CD14-positive monocyte (primary cell): Measurements from ENCODE around the gene PICK1. TPM values are rescaled to one million over a fixed set of nuclear protein-coding genes. Genes with fewer than 3 reads are reported as not detected.

Experiments
- DNase-seq, 3 donors: peaks; one replicate each; pipeline ENCODE4 v3.0.0-alpha.2; 2011 to 2022
- H2AFZ ChIP-seq: 2 replicates; pipeline ENCODE4 v1.6.0; 2012; ENCODE audit warnings: mild to moderate bottlenecking, low read depth, low read length, inconsistent platforms; ENCODE audit not compliant: insufficient read depth, poor library complexity, severe bottlenecking
- H3K27ac ChIP-seq, 2 donors: 1 replicate in 1 of 2; 2 replicates in 1 of 2; pipeline ENCODE4 v1.5.1; 2012 to 2013; ENCODE audit warnings: low read length in 2 of 2, control low read depth in 1 of 2, inconsistent platforms in 1 of 2, low read depth in 1 of 2, mild to moderate bottlenecking in 1 of 2
- H3K27me3 ChIP-seq, 2 donors: one replicate each; pipeline versions ENCODE4 v1.6.0 to v1.6.1; 2011 to 2013; ENCODE audit warnings: low read length in 2 of 2; ENCODE audit not compliant: control insufficient read depth in 2 of 2, insufficient read depth in 2 of 2
- H3K36me3 ChIP-seq, 2 donors: replicated peaks in 1 of 2; 1 replicate in 1 of 2; 2 replicates in 1 of 2; pipeline versions ENCODE4 v1.5.1 to v1.6.1; 2012 to 2013; ENCODE audit warnings: low read length in 2 of 2, control low read depth in 1 of 2, inconsistent platforms in 1 of 2, mild to moderate bottlenecking in 1 of 2; ENCODE audit not compliant: insufficient read depth in 2 of 2, control insufficient read depth in 1 of 2
- H3K4me1 ChIP-seq, 2 donors: 1 replicate in 1 of 2; 2 replicates in 1 of 2; pipeline versions ENCODE4 v1.5.1 to v1.6.1; 2012 to 2013; ENCODE audit warnings: low read length in 2 of 2, control low read depth in 1 of 2, inconsistent platforms in 1 of 2, mild to moderate bottlenecking in 1 of 2, moderate library complexity in 1 of 2; ENCODE audit not compliant: insufficient read depth in 2 of 2, control insufficient read depth in 1 of 2
- H3K4me2 ChIP-seq: replicated peaks from 2 replicates; pipeline ENCODE3; 2012; ENCODE audit warnings: low read length, moderate library complexity, mild to moderate bottlenecking; ENCODE audit not compliant: poor library complexity, severe bottlenecking; ENCODE audit errors: extremely low read depth
- H3K4me3 ChIP-seq, 3 experiments: fragments of 200-600 bp in 1 of 3; sonication (generic) in 1 of 3; replicated peaks in 1 of 3; 1 replicate in 2 of 3; 2 replicates in 1 of 3; pipeline ENCODE4 v1.5.1; 2011 to 2013; ENCODE audit warnings: low read length in 3 of 3, mild to moderate bottlenecking in 3 of 3, control low read depth in 2 of 3, low read depth in 2 of 3, inconsistent platforms in 1 of 3, moderate library complexity in 1 of 3
- H3K79me2 ChIP-seq: 2 replicates; pipeline ENCODE4 v1.6.0; 2012; ENCODE audit warnings: mild to moderate bottlenecking, control low read depth, inconsistent platforms, low read length, moderate library complexity; ENCODE audit not compliant: insufficient read depth
- H3K9ac ChIP-seq: 2 replicates; pipeline ENCODE4 v1.6.0; 2017; ENCODE audit warnings: low read length, mild to moderate bottlenecking; ENCODE audit not compliant: insufficient read depth, poor library complexity, severe bottlenecking
- H3K9me3 ChIP-seq, 2 donors: replicated peaks in 1 of 2; 1 replicate in 1 of 2; 2 replicates in 1 of 2; pipeline versions ENCODE4 v1.5.1 to v1.6.1; 2012 to 2013; ENCODE audit warnings: low read length in 2 of 2, control low read depth in 1 of 2; ENCODE audit not compliant: control insufficient read depth in 1 of 2, insufficient read depth in 1 of 2
- H4K20me1 ChIP-seq: 2 replicates; pipeline ENCODE4 v1.6.0; 2012; ENCODE audit warnings: mild to moderate bottlenecking, low read length, control low read depth, moderate library complexity; ENCODE audit not compliant: insufficient read depth
- H3K27ac Mint-ChIP-seq, 7 donors: one replicate each; pipeline ENCODE4 v1.8.0; 2020; ENCODE audit warnings: mild to moderate bottlenecking in 7 of 7, mixed read lengths in 7 of 7, moderate library complexity in 6 of 7, inconsistent platforms in 2 of 7
- H3K27me3 Mint-ChIP-seq, 3 donors: one replicate each; pipeline ENCODE4 v1.8.0; 2021 to 2022; ENCODE audit warnings: low read depth in 3 of 3, mild to moderate bottlenecking in 3 of 3, mixed read lengths in 3 of 3, moderate library complexity in 3 of 3, inconsistent platforms in 1 of 3
- H3K36me3 Mint-ChIP-seq, 2 donors: one replicate each; pipeline ENCODE4 v1.8.0; 2020; ENCODE audit warnings: mixed read lengths in 2 of 2, inconsistent platforms in 1 of 2, mild to moderate bottlenecking in 1 of 2
- H3K4me1 Mint-ChIP-seq: one replicate; pipeline ENCODE4 v1.8.0; 2020; ENCODE audit warnings: mild to moderate bottlenecking, mixed read lengths
- H3K4me3 Mint-ChIP-seq, 2 donors: one replicate each; pipeline ENCODE4 v1.8.0; 2020; ENCODE audit warnings: mild to moderate bottlenecking in 2 of 2, mixed read lengths in 2 of 2, moderate library complexity in 1 of 2
- H3K9me3 Mint-ChIP-seq, 7 donors: one replicate each; pipeline ENCODE4 v1.8.0; 2020 to 2022; ENCODE audit warnings: mixed read lengths in 7 of 7, mild to moderate bottlenecking in 6 of 7, moderate library complexity in 6 of 7, inconsistent platforms in 2 of 7
- CTCF ChIP-seq: fragments of 200-600 bp; IDR thresholded peaks from one replicate; pipeline ENCODE4 v1.8.0; 2022; ENCODE audit warnings: antibody characterized with exemption, mild to moderate bottlenecking
- WGBS: methylation state at CpG from one replicate; pipeline ENCODE4 v1.1.5; 2013; ENCODE audit warnings: missing lambda C conversion rate; ENCODE audit not compliant: insufficient coverage; 5-methylcytosine and 5-hydroxymethylcytosine counted together
- intact Hi-C, 2 donors: fragments of 100-400 bp; cut with micrococcal nuclease; formaldehyde crosslinking; loops; one replicate each; pipeline versions ENCODE4 v1.15.0 to v1.15.1; 2023
- polyA plus RNA-seq, 3 donors: library from polyadenylated mRNA; depleted of rRNA in 1 of 3; unstranded in 2 of 3; stranded (reverse) in 1 of 3; fragments of 300-500 nt in 2 of 3; fragments of >200 nt in 1 of 3; fragmentation: Illumina TruSeq in 2 of 3; gene quantifications; 1 replicate in 2 of 3; 2 replicates in 1 of 3; pipeline ENCODE4 v1.2.3, GENCODE V29; 2012 to 2021

PICK1 gene
- polyA plus RNA-seq, 3 donors: 6.4 to 16.9 (median 7.2) TPM

GRCh38 chr22:38112381-38112780 is 55.2 kb downstream of the PICK1 start:
- H3K27ac Mint-ChIP-seq: no peak overlapping the region
- Histone ChIP-seq H2AFZ (no peak overlapping the region), H3K9ac (no peak overlapping the region)

More at GRCh38 chr22:38112381-38112780, 55.2 kb downstream of the PICK1 start:
- Histone ChIP-seq H3K79me2 (no peaks in the 10 kb centered on the region), H3K27ac (no peak overlapping the region), H3K4me3 (no peak overlapping the region), H3K36me3 (no peaks in the 10 kb centered on the region), H4K20me1 (no peaks in the 10 kb centered on the region), H3K4me2 (no peak overlapping the region), H3K9me3 (no peaks in the 10 kb centered on the region), H3K27me3 (no peaks in the 10 kb centered on the region), H3K4me1 (no peaks in the 10 kb centered on the region)
- peaks cover 1% of the 10 kb centered on the region in 3 donors for H3K27me3 Mint-ChIP-seq
- over 99% methylated on average over 20 of the region's 22 CpGs for WGBS
- DNase-seq: no peak
- H3K36me3 Mint-ChIP-seq: no peaks in the 10 kb centered on the region
- H3K4me1 Mint-ChIP-seq: no peaks in the 10 kb centered on the region
- peaks cover 0 to 2% (median 0%) of the 10 kb centered on the region in 7 donors for H3K9me3 Mint-ChIP-seq
- intact Hi-C loops: loop anchor here (5.0 kb wide), 2 partner anchors 40 to 240 kb away; no protein-coding TSS in a partner anchor
- H3K4me3 Mint-ChIP-seq: no peak overlapping the region
- TF ChIP-seq CTCF: no peak
